ENCODE measurements around the gene SMS. TPM values are rescaled to one million over a fixed set of nuclear protein-coding genes. Genes with fewer than 3 reads are reported as not detected.

The SMS gene
- polyA plus RNA-seq, 1 donor (not counting 4 experiments of a cell fraction or from before 2014, with no cell fraction given), result 142 TPM

GRCh38 chrX:21958187-21958586, 17.7 kb downstream of the SMS start:
- no peaks in the 10 kb centered on the region for H3K9me1 ChIP-seq (ENCODE audit: control insufficient read depth, extremely low read depth, insufficient read depth, low read length)
- H3K36me3 ChIP-seq (ENCODE audit: control insufficient read depth in 2 of 2, extremely low read depth in 1 of 2, insufficient read depth in 2 of 2, low read length in 2 of 2), result peaks cover 2 to 3% of the 10 kb centered on the region in 2 experiments
- no peaks in the 10 kb centered on the region for H3K9me3 ChIP-seq (ENCODE audit: control insufficient read depth, low read depth, low read length)
- H3K9ac ChIP-seq (ENCODE audit: control insufficient read depth, extremely low read depth, insufficient read depth, low read length), result no peak overlapping the region
- no peak for TF ChIP-seq CTCF (optimal IDR thresholded peaks at IDR 0.05 in 1 of 3, IDR thresholded peaks at IDR 0.05 in 1 of 3, conservative IDR thresholded peaks at IDR 0.05 in 1 of 3; ENCODE audit: extremely low read depth in 1 of 3, insufficient read depth in 2 of 3, low read length in 3 of 3)
- TF ChIP-seq EZH2 (IDR thresholded peaks at IDR 0.05; ENCODE audit: low read length), result no peak
- H3K4me3 ChIP-seq (ENCODE audit: control insufficient read depth in 2 of 3, extremely low read depth in 1 of 3, insufficient read depth in 2 of 3, low read depth in 1 of 3, low read length in 3 of 3), result no peak overlapping the region
- dilution Hi-C loops (cut with MboI; ENCODE audit: extremely low pct_ligation_motif_present, low sequenced_read_pairs), result no loop called here
- H3K4me1 ChIP-seq (ENCODE audit: control insufficient read depth, extremely low read depth, insufficient read depth, low read length), result no peaks in the 10 kb centered on the region
- DNase-seq (ENCODE audit: low read depth, low spot score) (no peak), FAIRE-seq (no peak)
- no peak overlapping the region for H3K4me2 ChIP-seq (ENCODE audit: control insufficient read depth, extremely low read depth, insufficient read depth, low read depth, low read length)
- H4K20me1 ChIP-seq (ENCODE audit: control insufficient read depth, extremely low read depth, insufficient read depth, low read length), result peaks cover 17% of the 10 kb centered on the region
- no peaks in the 10 kb centered on the region for H3K27me3 ChIP-seq (ENCODE audit: control insufficient read depth, extremely low read depth, insufficient read depth, low read length)
- peaks cover 96% of the 10 kb centered on the region for H3K79me2 ChIP-seq (ENCODE audit: control insufficient read depth, insufficient read depth, low read length)
- H2AFZ ChIP-seq (ENCODE audit: control insufficient read depth, low read length), result no peak overlapping the region
- H3K27ac ChIP-seq (ENCODE audit: control insufficient read depth, insufficient read depth, low read length), result no peak overlapping the region

- FAIRE-seq, result no peak
- Histone ChIP-seq H3K27me3 (ENCODE audit: control insufficient read depth, extremely low read depth, insufficient read depth, low read length) (no peaks in the 10 kb centered on the region), H3K9me3 (ENCODE audit: control insufficient read depth, low read depth, low read length) (no peaks in the 10 kb centered on the region), H2AFZ (ENCODE audit: control insufficient read depth, low read length) (no peak overlapping the region), H4K20me1 (ENCODE audit: control insufficient read depth, extremely low read depth, insufficient read depth, low read length) (peaks cover 20% of the 10 kb centered on the region), H3K36me3 (ENCODE audit: control insufficient read depth in 2 of 2, extremely low read depth in 1 of 2, insufficient read depth in 2 of 2, low read length in 2 of 2) (peaks cover 2 to 3% of the 10 kb centered on the region in 2 experiments), H3K4me3 (ENCODE audit: control insufficient read depth in 2 of 3, extremely low read depth in 1 of 3, insufficient read depth in 2 of 3, low read depth in 1 of 3, low read length in 3 of 3) (no peak overlapping the region), H3K9ac (ENCODE audit: control insufficient read depth, extremely low read depth, insufficient read depth, low read length) (no peak overlapping the region), H3K4me2 (ENCODE audit: control insufficient read depth, extremely low read depth, insufficient read depth, low read depth, low read length) (no peak overlapping the region), H3K9me1 (ENCODE audit: control insufficient read depth, extremely low read depth, insufficient read depth, low read length) (no peaks in the 10 kb centered on the region), H3K27ac (ENCODE audit: control insufficient read depth, insufficient read depth, low read length) (no peak overlapping the region), H3K4me1 (ENCODE audit: control insufficient read depth, extremely low read depth, insufficient read depth, low read length) (no peaks in the 10 kb centered on the region), H3K79me2 (ENCODE audit: control insufficient read depth, insufficient read depth, low read length) (peaks cover 96% of the 10 kb centered on the region)
- TF ChIP-seq CTCF (optimal IDR thresholded peaks at IDR 0.05 in 1 of 3, IDR thresholded peaks at IDR 0.05 in 1 of 3, conservative IDR thresholded peaks at IDR 0.05 in 1 of 3; ENCODE audit: extremely low read depth in 1 of 3, insufficient read depth in 2 of 3, low read length in 3 of 3), result no peak
- no peak for TF ChIP-seq EZH2 (IDR thresholded peaks at IDR 0.05; ENCODE audit: low read length)
- dilution Hi-C loops (cut with MboI; ENCODE audit: extremely low pct_ligation_motif_present, low sequenced_read_pairs), result no loop called here
- no peak for DNase-seq (ENCODE audit: low read depth, low spot score)
Observed at GRCh38 chrX:21958916-21959315, 18.4 kb downstream of the SMS start.
